K562 (cell line): Measurements from ENCODE around the gene NEMP1. TPM values are rescaled to one million over a fixed set of nuclear protein-coding genes. Genes with fewer than 3 reads are reported as not detected.

Experiments
- MITF ChIP-seq: IDR thresholded peaks from 2 replicates; pipeline ENCODE4 v1.6.1; 2014; ENCODE audit warnings: antibody characterized with exemption
- PBX2 ChIP-seq, 2 experiments: IDR thresholded peaks in 1 of 2; conservative IDR thresholded peaks in 1 of 2; 2 replicates each; pipeline ENCODE4 v1.6.1; 2016; ENCODE audit warnings: low read depth in 2 of 2, mild to moderate bottlenecking in 1 of 2, missing compliant biosample characterization in 1 of 2, missing genetic modification characterization in 1 of 2, moderate library complexity in 1 of 2
- POLR2AphosphoS5 ChIP-seq: IDR thresholded peaks from 2 replicates; pipeline ENCODE4 v1.6.1; 2011; ENCODE audit warnings: mild to moderate bottlenecking, low read depth, low read length, moderate library complexity; ENCODE audit not compliant: control insufficient read depth, insufficient read depth
- RCOR1 ChIP-seq, 2 experiments: IDR thresholded peaks; 2 replicates each; pipeline ENCODE4 v1.6.1; 2012; ENCODE audit warnings: low read depth in 2 of 2, low read length in 2 of 2, borderline replicate concordance in 1 of 2, improper control_type of control experiment in 1 of 2
- SIX5 ChIP-seq, 2 experiments: IDR thresholded peaks; 2 replicates each; pipeline ENCODE4 v1.6.1; 2011; ENCODE audit warnings: low read length in 2 of 2, borderline replicate concordance in 1 of 2, low read depth in 1 of 2, mild to moderate bottlenecking in 1 of 2, moderate library complexity in 1 of 2; ENCODE audit not compliant: insufficient read depth in 1 of 2
- SMARCA5 ChIP-seq: fragments of 450-650 bp; IDR thresholded peaks from 2 replicates; pipeline ENCODE4 v1.6.1; 2016
- TEAD4 ChIP-seq, 2 experiments: sonication (generic) in 1 of 2; formaldehyde crosslinking in 1 of 2; IDR thresholded peaks; 2 replicates each; pipeline versions ENCODE4 v1.6.1 to v1.8.0; 2012 to 2022; ENCODE audit warnings: borderline replicate concordance in 1 of 2, inconsistent platforms in 1 of 2, low read length in 1 of 2, mild to moderate bottlenecking in 1 of 2, missing genetic modification reagents in 1 of 2
- USF1 ChIP-seq: sonication (generic); formaldehyde crosslinking; IDR thresholded peaks from 2 replicates; pipeline ENCODE4 v1.9.0; 2022; ENCODE audit warnings: mild to moderate bottlenecking, missing genetic modification reagents
- ZBTB40 ChIP-seq, 2 experiments: fragments of 450-650 bp in 1 of 2; sonication (generic) in 1 of 2; formaldehyde crosslinking in 1 of 2; IDR thresholded peaks; 2 replicates each; pipeline versions ENCODE4 v1.7.1 to v1.9.0; 2016 to 2022; ENCODE audit warnings: inconsistent platforms in 1 of 2, mild to moderate bottlenecking in 1 of 2, missing genetic modification reagents in 1 of 2
- polyA plus RNA-seq, 8 experiments: library from polyadenylated mRNA; depleted of rRNA in 4 of 8; stranded (reverse) in 5 of 8; unstranded in 3 of 8; fragments of >200 nt; fragmentation: Nextera tagmentation in 2 of 8; fragmentation: Illumina TruSeq in 1 of 8; extraction: Ambion mirVana in 2 of 8; extraction: Trizol in 1 of 8; gene quantifications; 2 replicates each; pipeline versions ENCODE4 v1.2.1 to v1.2.3, GENCODE V29; 2011 to 2014; ENCODE audit warnings: inconsistent platforms in 1 of 8, missing spikeins in 1 of 8
- total RNA-seq, 7 experiments: library from RNA; depleted of rRNA in 6 of 7; stranded (reverse); fragments of >200 nt in 6 of 7; fragmentation: Illumina TruSeq in 2 of 7; extraction: Trizol in 2 of 7; gene quantifications; 2 replicates each; pipeline versions ENCODE4 v1.2.1 to v1.2.3, GENCODE V29; 2011 to 2021; ENCODE audit warnings: low replicate concordance in 1 of 7

Gene NEMP1
- total and polyA plus RNA-seq, 9 of the 15 experiments (the other 6 are each of a cell fraction or from before 2014, with no cell fraction given): 9.5 to 82.2 (median 41.2) TPM

GRCh38 chr12:57089271-57090245 lies 11.0 kb upstream of the NEMP1 start (continued):
- TF ChIP-seq PBX2 (CRISPR knock-in tag; IDR thresholded peaks at IDR 0.05; ENCODE audit: low read depth) (no peak), PBX2 (tag; conservative IDR thresholded peaks at IDR 0.05; ENCODE audit: low read depth) (no peak), RCOR1 (IDR thresholded peaks at IDR 0.05; ENCODE audit: borderline replicate concordance in 1 of 2, low read depth in 2 of 2, low read length in 2 of 2) (no peak; a peak in 1 of 4 replicates), TEAD4 (IDR thresholded peaks at IDR 0.05; ENCODE audit: low read length) (peak; percentile 65), TEAD4 (CRISPR knock-in tag; IDR thresholded peaks at IDR 0.05; ENCODE audit: borderline replicate concordance) (no peak), POLR2AphosphoS5 (peak; percentile 63; the same call in 1 of the 2 replicates), ZBTB40 (IDR thresholded peaks at IDR 0.05) (peak; percentile 14; the same call in 1 of the 2 replicates), ZBTB40 (CRISPR knock-in tag; IDR thresholded peaks at IDR 0.05) (no peak), SIX5 (IDR thresholded peaks at IDR 0.05; ENCODE audit: borderline replicate concordance in 1 of 2, insufficient read depth in 1 of 2, low read depth in 1 of 2, low read length in 2 of 2) (no peak), MITF (no peak), USF1 (CRISPR knock-in tag) (no peak), SMARCA5 (no peak)
